Peyer's patch (tissue), 4 donors: ENCODE data around the gene FUCA2. TPM values are rescaled to one million over a fixed set of nuclear protein-coding genes. Genes with fewer than 3 reads are reported as not detected.

Source experiments
- DNase-seq, 3 donors: peaks; one replicate each; pipeline ENCODE4 v3.0.0-alpha.2; 2017 to 2019
- H3K27ac ChIP-seq, 4 donors: fragments of 200-600 bp; sonication (generic); one replicate each; pipeline ENCODE4 v1.5.1; 2016 to 2019
- H3K27me3 ChIP-seq, 2 donors: fragments of 200-600 bp; sonication (generic); one replicate each; pipeline ENCODE4 v1.5.1; 2019
- H3K36me3 ChIP-seq, 3 donors: fragments of 200-600 bp; sonication (generic); one replicate each; pipeline ENCODE4 v1.5.1; 2016 to 2019
- H3K4me1 ChIP-seq, 4 donors: fragments of 200-600 bp; sonication (generic); one replicate each; pipeline ENCODE4 v1.5.1; 2016 to 2019
- H3K4me3 ChIP-seq, 4 donors: fragments of 200-600 bp; sonication (generic); 1 replicate in 3 of 4; 2 replicates in 1 of 4; pipeline ENCODE4 v1.5.1; 2016 to 2019; ENCODE audit warnings: mild to moderate bottlenecking in 1 of 4
- H3K9me3 ChIP-seq, 4 donors: fragments of 200-600 bp; sonication (generic); one replicate each; pipeline ENCODE4 v1.5.1; 2016 to 2019; ENCODE audit warnings: mild to moderate bottlenecking in 1 of 4
- POLR2A ChIP-seq, 2 donors: fragments of 450-650 bp; IDR thresholded peaks; one replicate each; pipeline ENCODE4 v1.5.1; 2017; ENCODE audit warnings: antibody characterized with exemption in 2 of 2, mild to moderate bottlenecking in 2 of 2, moderate library complexity in 2 of 2
- total RNA-seq, 4 donors: library from RNA; depleted of rRNA; stranded (reverse); fragments of >200 nt; gene quantifications; one replicate each; pipeline ENCODE4 v1.1.0, GENCODE V29; 2016
- TF ChIP-seq, protein P1 (sequence below), 6 experiments: fragments of 450-650 bp in 4 of 6; fragments of 200-600 bp in 2 of 6; sonication (generic) in 1 of 6; IDR thresholded peaks; one replicate each; pipeline ENCODE4 v1.5.1; 2017 to 2019; ENCODE audit warnings: antibody characterized with exemption in 6 of 6, mild to moderate bottlenecking in 3 of 6, moderate library complexity in 1 of 6

FUCA2 gene
- total RNA-seq, 4 donors from 2014 or later = 47.3 to 78.8 (median 54.4) TPM

DNA sequence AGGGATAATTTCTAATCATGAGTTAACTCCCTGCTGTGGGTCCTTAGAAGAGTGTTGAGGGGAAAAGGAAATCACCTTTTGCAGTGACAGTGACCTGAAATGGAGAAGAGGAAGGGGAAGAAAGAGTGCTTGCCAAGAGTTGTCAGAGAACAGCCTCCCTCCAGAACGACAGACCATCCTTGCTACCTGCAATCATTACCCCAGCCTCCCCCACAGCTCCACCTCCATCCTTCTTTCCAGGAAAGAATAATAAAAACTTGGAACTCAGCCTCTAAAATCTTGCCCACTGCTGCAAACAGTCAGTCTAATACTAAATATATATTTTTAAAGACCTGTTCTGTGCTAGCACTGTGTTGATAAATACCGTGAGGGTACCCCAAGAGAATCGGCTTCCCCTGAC lies 28.7 kb upstream of the FUCA2 start:
- H3K9me3 ChIP-seq = no peaks in the 10 kb centered on the region
- no peak for DNase-seq
- H3K27ac ChIP-seq = peak overlapping the region in 2 of 4 donors; percentile 27 to 94
- no peak for TF ChIP-seq POLR2A (IDR thresholded peaks at IDR 0.05)
- TF ChIP-seq, protein P1, sequence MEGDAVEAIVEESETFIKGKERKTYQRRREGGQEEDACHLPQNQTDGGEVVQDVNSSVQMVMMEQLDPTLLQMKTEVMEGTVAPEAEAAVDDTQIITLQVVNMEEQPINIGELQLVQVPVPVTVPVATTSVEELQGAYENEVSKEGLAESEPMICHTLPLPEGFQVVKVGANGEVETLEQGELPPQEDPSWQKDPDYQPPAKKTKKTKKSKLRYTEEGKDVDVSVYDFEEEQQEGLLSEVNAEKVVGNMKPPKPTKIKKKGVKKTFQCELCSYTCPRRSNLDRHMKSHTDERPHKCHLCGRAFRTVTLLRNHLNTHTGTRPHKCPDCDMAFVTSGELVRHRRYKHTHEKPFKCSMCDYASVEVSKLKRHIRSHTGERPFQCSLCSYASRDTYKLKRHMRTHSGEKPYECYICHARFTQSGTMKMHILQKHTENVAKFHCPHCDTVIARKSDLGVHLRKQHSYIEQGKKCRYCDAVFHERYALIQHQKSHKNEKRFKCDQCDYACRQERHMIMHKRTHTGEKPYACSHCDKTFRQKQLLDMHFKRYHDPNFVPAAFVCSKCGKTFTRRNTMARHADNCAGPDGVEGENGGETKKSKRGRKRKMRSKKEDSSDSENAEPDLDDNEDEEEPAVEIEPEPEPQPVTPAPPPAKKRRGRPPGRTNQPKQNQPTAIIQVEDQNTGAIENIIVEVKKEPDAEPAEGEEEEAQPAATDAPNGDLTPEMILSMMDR (IDR thresholded peaks at IDR 0.05) = no peak
- no peaks in the 10 kb centered on the region for H3K27me3 ChIP-seq
- no peak overlapping the region for H3K4me3 ChIP-seq
- H3K36me3 ChIP-seq = no peaks in the 10 kb centered on the region
- H3K4me1 ChIP-seq = peaks cover 0 to 36% (median 3%) of the 10 kb centered on the region in 4 donors

DNA sequence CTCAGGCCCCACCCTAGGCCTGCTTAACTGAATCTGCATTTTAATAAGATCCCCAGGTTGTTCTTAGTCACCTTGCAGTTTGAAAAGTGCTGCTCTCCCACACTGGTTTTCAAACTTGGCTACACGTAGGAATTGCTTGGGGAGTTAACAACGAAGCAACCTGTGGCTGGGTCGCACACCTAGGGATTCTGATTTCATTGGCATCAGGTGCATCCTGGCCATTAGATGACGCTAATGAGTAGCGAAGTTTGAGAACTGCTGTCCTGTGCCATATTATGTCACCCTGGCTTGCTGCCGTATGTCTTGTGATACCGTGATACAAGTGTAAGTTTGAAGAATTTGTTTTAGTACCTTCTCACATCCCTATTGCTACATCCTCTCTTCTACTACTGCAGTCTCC lies 28.2 kb upstream of the FUCA2 start:
- Histone ChIP-seq H3K36me3 (no peaks in the 10 kb centered on the region), H3K9me3 (no peaks in the 10 kb centered on the region), H3K27ac (peak overlapping the region in 2 of 4 donors; percentile 27 to 94), H3K27me3 (no peaks in the 10 kb centered on the region), H3K4me1 (peaks cover 0 to 36% (median 4%) of the 10 kb centered on the region in 4 donors), H3K4me3 (no peak overlapping the region)
- no peak for DNase-seq
- TF ChIP-seq, protein P1 (IDR thresholded peaks at IDR 0.05) = peak in 1 of 6 experiments; percentile 15
- no peak for TF ChIP-seq POLR2A (IDR thresholded peaks at IDR 0.05)

DNA sequence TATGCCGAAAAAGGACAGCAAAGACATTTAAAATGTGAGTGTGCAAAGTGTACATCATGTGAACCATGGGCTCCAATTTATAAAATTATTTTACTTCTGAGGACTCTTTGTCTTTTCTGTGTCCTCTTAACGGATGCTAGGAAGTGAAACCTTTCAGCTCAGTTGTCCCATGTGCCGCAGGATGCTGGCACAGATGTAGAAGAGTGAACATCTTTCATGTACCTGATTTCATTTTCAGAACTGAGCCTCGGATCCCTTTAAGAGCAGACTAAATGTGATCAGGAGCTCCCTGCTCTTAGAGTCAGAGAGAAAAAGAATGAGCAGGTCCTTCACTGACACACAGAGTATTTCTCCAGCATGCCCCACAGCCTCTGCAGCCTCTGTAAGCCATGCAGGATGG lies 27.6 kb upstream of the FUCA2 start:
- TF ChIP-seq, protein P1 (IDR thresholded peaks at IDR 0.05) = no peak
- no peak for TF ChIP-seq POLR2A (IDR thresholded peaks at IDR 0.05)
- Histone ChIP-seq H3K27ac (peak overlapping the region in 2 of 4 donors; percentile 27 to 94), H3K36me3 (no peaks in the 10 kb centered on the region), H3K4me1 (peaks cover 0 to 30% (median 4%) of the 10 kb centered on the region in 4 donors), H3K9me3 (no peaks in the 10 kb centered on the region), H3K27me3 (no peaks in the 10 kb centered on the region), H3K4me3 (no peak overlapping the region)
- DNase-seq = no peak

DNA sequence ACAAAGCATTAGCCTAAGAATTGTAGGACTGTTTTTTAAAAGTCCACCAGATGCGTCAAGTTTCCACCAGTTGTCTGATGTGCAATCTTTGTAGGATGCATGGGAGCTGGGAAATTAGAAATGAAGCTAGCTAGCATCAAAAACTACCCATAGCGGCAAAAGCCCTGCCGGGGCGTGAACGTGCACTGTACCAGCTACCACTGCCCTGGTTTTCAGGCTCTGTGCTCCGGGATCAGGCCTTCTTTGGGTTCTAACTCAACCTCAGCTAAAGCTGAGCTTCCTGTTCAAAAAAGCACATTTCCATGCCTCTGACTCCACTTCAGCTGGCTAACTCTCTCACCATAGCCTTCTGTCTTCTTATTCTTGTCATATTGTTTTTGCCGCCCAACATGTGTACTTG lies 26.9 kb upstream of the FUCA2 start:
- Histone ChIP-seq H3K4me3 (peak overlapping the region in 2 of 4 donors; percentile 49 to 78), H3K9me3 (no peaks in the 10 kb centered on the region), H3K27me3 (no peaks in the 10 kb centered on the region), H3K27ac (peak overlapping the region in 2 of 4 donors; percentile 82 to 94), H3K4me1 (peaks cover 0 to 23% (median 3%) of the 10 kb centered on the region in 4 donors), H3K36me3 (no peaks in the 10 kb centered on the region)
- no peak for DNase-seq
- no peak for TF ChIP-seq POLR2A (IDR thresholded peaks at IDR 0.05)
- TF ChIP-seq, protein P1 (IDR thresholded peaks at IDR 0.05) = no peak

DNA sequence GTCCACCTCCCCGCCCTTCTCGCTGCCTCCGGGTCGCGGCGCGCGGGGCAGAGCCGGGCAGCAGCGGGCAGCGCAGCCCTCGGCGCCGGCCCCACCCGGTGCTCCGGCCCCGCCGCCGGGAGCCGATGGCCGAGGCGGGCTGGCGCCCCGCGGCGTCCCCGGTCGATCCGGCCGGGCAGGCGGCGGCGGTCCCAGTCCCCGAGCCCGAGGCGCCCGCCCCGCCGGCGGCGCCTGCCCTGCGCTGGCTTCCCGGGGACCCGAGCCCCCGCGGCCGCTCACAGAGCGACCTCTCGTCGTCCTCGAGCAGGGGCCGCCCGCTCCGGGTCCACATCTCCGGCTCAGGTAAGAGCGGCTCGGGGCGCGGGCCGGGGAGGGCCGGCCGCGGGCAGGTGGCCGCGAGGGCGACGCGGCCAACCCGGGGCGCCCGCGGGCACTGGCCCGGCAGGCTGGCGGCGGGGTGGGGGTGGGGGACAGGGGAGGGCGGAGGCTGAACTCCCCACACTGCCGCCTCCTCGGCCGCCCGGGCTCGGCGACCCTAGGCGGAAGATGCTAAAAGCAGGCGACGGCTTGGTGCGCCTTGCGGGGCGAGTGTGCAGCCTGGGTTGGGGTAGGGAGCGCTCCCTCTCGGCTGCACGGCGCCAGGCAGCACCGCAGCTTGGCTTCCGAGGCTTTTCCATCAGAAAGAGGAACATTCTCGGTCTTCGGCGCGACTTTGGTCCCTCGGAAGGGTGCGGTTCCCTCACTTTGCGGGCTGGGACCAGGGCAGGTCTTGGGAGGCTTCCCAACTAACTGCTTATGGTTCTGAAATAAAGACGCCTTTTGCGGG lies 25.6 kb upstream of the FUCA2 start:
- Histone ChIP-seq H3K27me3 (no peaks in the 10 kb centered on the region), H3K9me3 (no peaks in the 10 kb centered on the region), H3K4me3 (peak overlapping the region; percentile 49 to 78 (median 61)), H3K36me3 (no peaks in the 10 kb centered on the region), H3K4me1 (peaks cover 0 to 29% (median 2%) of the 10 kb centered on the region in 4 donors), H3K27ac (peak overlapping the region; percentile 66 to 94 (median 86))
- peak; percentile 54 to 89 (median 85) for DNase-seq
- peak; percentile 28 to 32 for TF ChIP-seq POLR2A (IDR thresholded peaks at IDR 0.05)
- TF ChIP-seq, protein P1 (IDR thresholded peaks at IDR 0.05) = peak in 4 of 6 experiments; percentile 42 to 53 (median 50)
